Peyer's patch (tissue), 4 donors: ENCODE measurements around the gene CPNE2. TPM values are rescaled to one million over a fixed set of nuclear protein-coding genes. Genes with fewer than 3 reads are reported as not detected.

Experiments
- DNase-seq, 3 donors: peaks; one replicate each; pipeline ENCODE4 v3.0.0-alpha.2; 2017 to 2019
- H3K27ac ChIP-seq, 4 donors: fragments of 200-600 bp; sonication (generic); one replicate each; pipeline ENCODE4 v1.5.1; 2016 to 2019
- H3K27me3 ChIP-seq, 2 donors: fragments of 200-600 bp; sonication (generic); one replicate each; pipeline ENCODE4 v1.5.1; 2019
- H3K36me3 ChIP-seq, 3 donors: fragments of 200-600 bp; sonication (generic); one replicate each; pipeline ENCODE4 v1.5.1; 2016 to 2019
- H3K4me1 ChIP-seq, 4 donors: fragments of 200-600 bp; sonication (generic); one replicate each; pipeline ENCODE4 v1.5.1; 2016 to 2019
- H3K4me3 ChIP-seq, 4 donors: fragments of 200-600 bp; sonication (generic); 1 replicate in 3 of 4; 2 replicates in 1 of 4; pipeline ENCODE4 v1.5.1; 2016 to 2019; ENCODE audit warnings: mild to moderate bottlenecking in 1 of 4
- H3K9me3 ChIP-seq, 4 donors: fragments of 200-600 bp; sonication (generic); one replicate each; pipeline ENCODE4 v1.5.1; 2016 to 2019; ENCODE audit warnings: mild to moderate bottlenecking in 1 of 4
- CTCF ChIP-seq, 6 experiments: fragments of 450-650 bp in 4 of 6; fragments of 200-600 bp in 2 of 6; sonication (generic) in 1 of 6; IDR thresholded peaks; one replicate each; pipeline ENCODE4 v1.5.1; 2017 to 2019; ENCODE audit warnings: antibody characterized with exemption in 6 of 6, mild to moderate bottlenecking in 3 of 6, moderate library complexity in 1 of 6
- POLR2A ChIP-seq, 2 donors: fragments of 450-650 bp; IDR thresholded peaks; one replicate each; pipeline ENCODE4 v1.5.1; 2017; ENCODE audit warnings: antibody characterized with exemption in 2 of 2, mild to moderate bottlenecking in 2 of 2, moderate library complexity in 2 of 2
- total RNA-seq, 4 donors: library from RNA; depleted of rRNA; stranded (reverse); fragments of >200 nt; gene quantifications; one replicate each; pipeline ENCODE4 v1.1.0, GENCODE V29; 2016

CPNE2 gene
- total RNA-seq, 4 donors from 2014 or later = 26.4 to 73.9 (median 64.8) TPM

- Histone ChIP-seq H3K4me1 (no peaks in the 10 kb centered on the region), H3K36me3 (peaks cover 0 to 65% (median 0%) of the 10 kb centered on the region in 3 donors), H3K9me3 (no peaks in the 10 kb centered on the region), H3K27me3 (no peaks in the 10 kb centered on the region), H3K4me3 (no peak overlapping the region), H3K27ac (no peak overlapping the region)
- no peak for DNase-seq
- TF ChIP-seq CTCF (IDR thresholded peaks at IDR 0.05) (no peak), POLR2A (IDR thresholded peaks at IDR 0.05) (no peak)
These were observed 71.5 kb downstream of the CPNE2 start for GRCh38 chr16:57163842-57164241.

- no peak for DNase-seq
- H3K27ac ChIP-seq = no peak overlapping the region
- no peaks in the 10 kb centered on the region for H3K4me1 ChIP-seq
- H3K9me3 ChIP-seq = no peaks in the 10 kb centered on the region
- TF ChIP-seq POLR2A (IDR thresholded peaks at IDR 0.05) (no peak), CTCF (IDR thresholded peaks at IDR 0.05) (no peak)
- peaks cover 0 to 68% (median 0%) of the 10 kb centered on the region in 3 donors for H3K36me3 ChIP-seq
- H3K4me3 ChIP-seq = no peak overlapping the region
- H3K27me3 ChIP-seq = no peaks in the 10 kb centered on the region
These were observed 73.1 kb downstream of the CPNE2 start for GRCh38 chr16:57165483-57165882.

- no peaks in the 10 kb centered on the region for H3K4me1 ChIP-seq
- H3K27me3 ChIP-seq = no peaks in the 10 kb centered on the region
- no peak overlapping the region for H3K4me3 ChIP-seq
- TF ChIP-seq POLR2A (IDR thresholded peaks at IDR 0.05) = no peak
- no peak for TF ChIP-seq CTCF (IDR thresholded peaks at IDR 0.05)
- peaks cover 0 to 72% (median 0%) of the 10 kb centered on the region in 3 donors for H3K36me3 ChIP-seq
- DNase-seq = no peak
- no peaks in the 10 kb centered on the region for H3K9me3 ChIP-seq
- H3K27ac ChIP-seq = no peak overlapping the region
These were observed 73.6 kb downstream of the CPNE2 start for GRCh38 chr16:57165938-57166337.

GRCh38 chr16:57166451-57166850 is 74.1 kb downstream of the CPNE2 start:
- H3K27ac ChIP-seq = no peak overlapping the region
- H3K27me3 ChIP-seq = no peaks in the 10 kb centered on the region
- DNase-seq = no peak
- TF ChIP-seq CTCF (IDR thresholded peaks at IDR 0.05) = no peak
- no peak for TF ChIP-seq POLR2A (IDR thresholded peaks at IDR 0.05)
- H3K4me1 ChIP-seq = no peaks in the 10 kb centered on the region
- no peak overlapping the region for H3K4me3 ChIP-seq
- H3K36me3 ChIP-seq = peaks cover 0 to 75% (median 0%) of the 10 kb centered on the region in 3 donors
- H3K9me3 ChIP-seq = no peaks in the 10 kb centered on the region

GRCh38 chr16:57166951-57167350 is 74.6 kb downstream of the CPNE2 start:
- Histone ChIP-seq H3K4me3 (no peak overlapping the region), H3K27ac (no peak overlapping the region), H3K9me3 (no peaks in the 10 kb centered on the region), H3K36me3 (peaks cover 0 to 75% (median 0%) of the 10 kb centered on the region in 3 donors), H3K27me3 (no peaks in the 10 kb centered on the region), H3K4me1 (no peaks in the 10 kb centered on the region)
- TF ChIP-seq CTCF (IDR thresholded peaks at IDR 0.05) (no peak), POLR2A (IDR thresholded peaks at IDR 0.05) (no peak)
- no peak for DNase-seq

- Histone ChIP-seq H3K27ac (no peak overlapping the region), H3K36me3 (peaks cover 0 to 75% (median 0%) of the 10 kb centered on the region in 3 donors), H3K27me3 (no peaks in the 10 kb centered on the region), H3K9me3 (no peaks in the 10 kb centered on the region), H3K4me1 (no peaks in the 10 kb centered on the region), H3K4me3 (no peak overlapping the region)
- no peak for DNase-seq
- TF ChIP-seq POLR2A (IDR thresholded peaks at IDR 0.05) (no peak), CTCF (IDR thresholded peaks at IDR 0.05) (no peak)
These were observed 75.2 kb downstream of the CPNE2 start for GRCh38 chr16:57167538-57167937.
